ENCODE measurements around the gene SHD. TPM values are rescaled to one million over a fixed set of nuclear protein-coding genes. Genes with fewer than 3 reads are reported as not detected.
"Not testable (repeated sequence)": the region's sequence is repeated elsewhere in the genome, so short reads cannot be mapped to it uniquely, and the experiment has no call there.

SHD gene
- total RNA-seq, 1 experiment from 2014 or later = 4.4 TPM

DNA sequence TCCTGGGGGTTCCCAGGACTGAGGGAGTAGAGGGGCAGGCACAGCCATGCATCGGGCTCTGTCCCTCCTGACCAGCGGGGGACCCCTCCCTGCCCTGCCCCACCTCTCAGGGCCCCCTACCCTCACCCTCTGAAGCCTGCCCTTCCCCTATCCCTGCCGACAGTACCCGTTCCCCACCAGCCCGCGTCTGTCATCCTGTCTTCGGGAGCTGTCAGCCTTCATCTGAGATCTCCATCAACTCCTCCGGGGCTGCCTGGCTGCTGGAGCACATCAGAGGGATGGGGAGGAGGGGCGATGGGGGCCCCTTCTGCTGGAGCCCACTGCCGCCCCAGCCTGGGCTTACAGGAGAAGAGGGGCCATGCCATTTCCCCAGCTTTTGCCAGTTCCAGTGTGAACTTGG lies 6.2 kb upstream of the SHD start:
- Mint-ChIP-seq H3K27me3 (ENCODE audit: low read depth) (peaks cover 11% of the 10 kb centered on the region), H3K9me3 (no peaks in the 10 kb centered on the region), H3K27ac (peak overlapping the region in 1 of 3 experiments; percentile 90; a peak in 1 of 7 replicates), H3K4me1 (peaks cover 3 to 5% of the 10 kb centered on the region in 2 experiments), H3K4me3 (no peak overlapping the region), H3K36me3 (ENCODE audit: insufficient read depth in 1 of 3, low read depth in 3 of 3) (peaks cover 5 to 23% (median 9%) of the 10 kb centered on the region in 3 experiments; a peak in 6 of 7 replicates)
- Histone ChIP-seq H2AK5ac (ENCODE audit: insufficient read length, low read length) (no peak overlapping the region), H3K79me2 (ENCODE audit: insufficient read depth, low read length) (no peaks in the 10 kb centered on the region), H2BK12ac (ENCODE audit: insufficient read length, low read depth, low read length) (no peak overlapping the region), H3K27ac (ENCODE audit: insufficient read length, low read depth, low read length) (no peak overlapping the region), H3K4ac (ENCODE audit: low read depth, low read length) (no peak overlapping the region), H3K14ac (ENCODE audit: insufficient read depth, low read length) (no peak overlapping the region), H4K5ac (ENCODE audit: insufficient read length, low read depth, low read length) (no peak overlapping the region), H2BK5ac (ENCODE audit: insufficient read length, low read length) (no peak overlapping the region), H3K9me3 (ENCODE audit: control insufficient read depth, low read depth, low read length) (no peaks in the 10 kb centered on the region), H3K79me1 (ENCODE audit: insufficient read depth, low read depth, low read length, poor library complexity, severe bottlenecking) (no peaks in the 10 kb centered on the region), H3K23me2 (ENCODE audit: insufficient read length, low read depth, low read length, poor library complexity, severe bottlenecking) (no peaks in the 10 kb centered on the region), H3K23ac (ENCODE audit: insufficient read length, low read depth, low read length) (no peak overlapping the region), H3K9ac (ENCODE audit: extremely low read depth, insufficient read length, low read length) (no peak overlapping the region), H2BK20ac (ENCODE audit: low read depth, low read length, poor library complexity, severe bottlenecking) (no peak overlapping the region), H2BK120ac (ENCODE audit: low read depth, low read length, poor library complexity, severe bottlenecking) (no peak overlapping the region), H4K91ac (ENCODE audit: insufficient read length, low read depth, low read length) (no peak overlapping the region), H3T11ph (ENCODE audit: low read length) (no peak overlapping the region), H3K18ac (ENCODE audit: insufficient read length, low read depth, low read length) (no peak overlapping the region), H3K4me2 (ENCODE audit: insufficient read depth, insufficient read length, low read length) (no peak overlapping the region), H2AFZ (ENCODE audit: low read length) (no peak overlapping the region), H3K27me3 (ENCODE audit: insufficient read depth, low read length) (no peaks in the 10 kb centered on the region), H3K4me1 (ENCODE audit: insufficient read depth, low read length) (no peaks in the 10 kb centered on the region), H3K56ac (ENCODE audit: insufficient read length, low read depth, low read length) (no peak overlapping the region), H4K20me1 (ENCODE audit: control insufficient read depth, insufficient read depth, insufficient read length) (no peaks in the 10 kb centered on the region), H4K8ac (replicated peaks; ENCODE audit: insufficient read length, low read depth, low read length) (no peak overlapping the region), H2BK15ac (ENCODE audit: low read depth, low read length) (no peak overlapping the region)
- no CpG with 5 or more reads among the region's 10 CpGs for WGBS (ENCODE audit: extremely low coverage, insufficient read length, low lambda C conversion rate)
- DNase-seq = no peak
- TF ChIP-seq, protein P1, sequence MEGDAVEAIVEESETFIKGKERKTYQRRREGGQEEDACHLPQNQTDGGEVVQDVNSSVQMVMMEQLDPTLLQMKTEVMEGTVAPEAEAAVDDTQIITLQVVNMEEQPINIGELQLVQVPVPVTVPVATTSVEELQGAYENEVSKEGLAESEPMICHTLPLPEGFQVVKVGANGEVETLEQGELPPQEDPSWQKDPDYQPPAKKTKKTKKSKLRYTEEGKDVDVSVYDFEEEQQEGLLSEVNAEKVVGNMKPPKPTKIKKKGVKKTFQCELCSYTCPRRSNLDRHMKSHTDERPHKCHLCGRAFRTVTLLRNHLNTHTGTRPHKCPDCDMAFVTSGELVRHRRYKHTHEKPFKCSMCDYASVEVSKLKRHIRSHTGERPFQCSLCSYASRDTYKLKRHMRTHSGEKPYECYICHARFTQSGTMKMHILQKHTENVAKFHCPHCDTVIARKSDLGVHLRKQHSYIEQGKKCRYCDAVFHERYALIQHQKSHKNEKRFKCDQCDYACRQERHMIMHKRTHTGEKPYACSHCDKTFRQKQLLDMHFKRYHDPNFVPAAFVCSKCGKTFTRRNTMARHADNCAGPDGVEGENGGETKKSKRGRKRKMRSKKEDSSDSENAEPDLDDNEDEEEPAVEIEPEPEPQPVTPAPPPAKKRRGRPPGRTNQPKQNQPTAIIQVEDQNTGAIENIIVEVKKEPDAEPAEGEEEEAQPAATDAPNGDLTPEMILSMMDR (conservative IDR thresholded peaks at IDR 0.05) = no peak

DNA sequence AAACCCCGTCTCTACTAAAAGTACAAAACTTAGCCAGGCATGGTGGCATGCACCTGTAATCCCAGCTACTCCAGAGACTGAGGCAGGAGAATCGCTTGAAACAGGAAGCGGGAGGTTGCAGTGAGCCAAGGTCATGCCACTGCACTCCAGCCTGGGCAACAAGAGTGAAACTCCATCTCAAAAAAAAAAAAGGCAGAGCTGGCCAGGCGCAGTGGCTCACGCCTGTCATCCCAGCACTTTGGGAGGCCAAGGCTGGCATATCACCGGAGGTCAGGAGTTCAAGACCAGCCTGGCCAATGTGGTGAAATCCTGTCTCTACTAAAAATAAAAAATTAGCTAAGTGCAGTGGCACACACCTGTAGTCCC lies 4.8 kb upstream of the SHD start:
- H3K18ac ChIP-seq (ENCODE audit: insufficient read length, low read depth, low read length); H4K91ac ChIP-seq (ENCODE audit: insufficient read length, low read depth, low read length); H4K5ac ChIP-seq (ENCODE audit: insufficient read length, low read depth, low read length); H4K20me1 ChIP-seq (ENCODE audit: control insufficient read depth, insufficient read depth, insufficient read length); H3K27ac ChIP-seq (ENCODE audit: insufficient read length, low read depth, low read length); DNase-seq; H2BK12ac ChIP-seq (ENCODE audit: insufficient read length, low read depth, low read length); H3K27me3 ChIP-seq (ENCODE audit: insufficient read depth, low read length); H3K56ac ChIP-seq (ENCODE audit: insufficient read length, low read depth, low read length); H3K4ac ChIP-seq (ENCODE audit: low read depth, low read length); H2AFZ ChIP-seq (ENCODE audit: low read length); H3K4me1 ChIP-seq (ENCODE audit: insufficient read depth, low read length); H2BK20ac ChIP-seq (ENCODE audit: low read depth, low read length, poor library complexity, severe bottlenecking); H2AK5ac ChIP-seq (ENCODE audit: insufficient read length, low read length); H2BK5ac ChIP-seq (ENCODE audit: insufficient read length, low read length); H3K23ac ChIP-seq (ENCODE audit: insufficient read length, low read depth, low read length); H2BK120ac ChIP-seq (ENCODE audit: low read depth, low read length, poor library complexity, severe bottlenecking); H3K9ac ChIP-seq (ENCODE audit: extremely low read depth, insufficient read length, low read length); H3K9me3 ChIP-seq (ENCODE audit: control insufficient read depth, low read depth, low read length); H3K14ac ChIP-seq (ENCODE audit: insufficient read depth, low read length); H3K79me2 ChIP-seq (ENCODE audit: insufficient read depth, low read length); H3K9me3 Mint-ChIP-seq; H3T11ph ChIP-seq (ENCODE audit: low read length); H2BK15ac ChIP-seq (ENCODE audit: low read depth, low read length); H3K23me2 ChIP-seq (ENCODE audit: insufficient read length, low read depth, low read length, poor library complexity, severe bottlenecking); H3K79me1 ChIP-seq (ENCODE audit: insufficient read depth, low read depth, low read length, poor library complexity, severe bottlenecking); H3K27ac Mint-ChIP-seq; H3K4me2 ChIP-seq (ENCODE audit: insufficient read depth, insufficient read length, low read length); H3K4me3 Mint-ChIP-seq; H4K8ac ChIP-seq (replicated peaks; ENCODE audit: insufficient read length, low read depth, low read length): not testable (repeated sequence)
- Mint-ChIP-seq H3K36me3 (ENCODE audit: insufficient read depth in 1 of 3, low read depth in 3 of 3) (peaks cover 0 to 15% (median 3%) of the 10 kb centered on the region in 3 experiments; a peak in 5 of 7 replicates), H3K4me1 (peaks cover 5 to 12% of the 10 kb centered on the region in 2 experiments), H3K27me3 (ENCODE audit: low read depth) (peaks cover 22% of the 10 kb centered on the region)
- no CpG with 5 or more reads among the region's 6 CpGs for WGBS (ENCODE audit: extremely low coverage, insufficient read length, low lambda C conversion rate)

Data from H9 (cell line).